Muscle layer of colon (tissue), 2 donors: ENCODE results near the gene PKP3.

ENCODE experiments used
- H3K27ac ChIP-seq: one replicate; pipeline ENCODE4 v1.7.0; 2013; ENCODE audit warnings: low read depth, mild to moderate bottlenecking, low read length, moderate library complexity
- H3K27me3 ChIP-seq, 2 donors: one replicate each; pipeline ENCODE4 v1.7.0; 2013; ENCODE audit warnings: low read length in 2 of 2, mild to moderate bottlenecking in 2 of 2; ENCODE audit not compliant: insufficient read depth in 2 of 2, control insufficient read depth in 1 of 2
- H3K36me3 ChIP-seq: one replicate; pipeline ENCODE4 v1.7.0; 2013; ENCODE audit warnings: mild to moderate bottlenecking, low read length; ENCODE audit not compliant: insufficient read depth
- H3K4me1 ChIP-seq: one replicate; pipeline ENCODE4 v1.7.0; 2013; ENCODE audit warnings: mild to moderate bottlenecking, low read length; ENCODE audit not compliant: insufficient read depth
- H3K4me3 ChIP-seq, 2 donors: one replicate each; pipeline ENCODE4 v1.7.0; 2013; ENCODE audit warnings: low read length in 2 of 2, low read depth in 1 of 2, mild to moderate bottlenecking in 1 of 2, moderate library complexity in 1 of 2
- H3K9ac ChIP-seq: one replicate; pipeline ENCODE4 v1.7.0; 2013; ENCODE audit warnings: low read length
- H3K9me3 ChIP-seq: one replicate; pipeline ENCODE4 v1.7.0; 2013; ENCODE audit warnings: mild to moderate bottlenecking, low read length
- donor health status: abdominal sarcoma.
- donor health status: Adenocarcinoma of cecum.

Gene PKP3

DNA sequence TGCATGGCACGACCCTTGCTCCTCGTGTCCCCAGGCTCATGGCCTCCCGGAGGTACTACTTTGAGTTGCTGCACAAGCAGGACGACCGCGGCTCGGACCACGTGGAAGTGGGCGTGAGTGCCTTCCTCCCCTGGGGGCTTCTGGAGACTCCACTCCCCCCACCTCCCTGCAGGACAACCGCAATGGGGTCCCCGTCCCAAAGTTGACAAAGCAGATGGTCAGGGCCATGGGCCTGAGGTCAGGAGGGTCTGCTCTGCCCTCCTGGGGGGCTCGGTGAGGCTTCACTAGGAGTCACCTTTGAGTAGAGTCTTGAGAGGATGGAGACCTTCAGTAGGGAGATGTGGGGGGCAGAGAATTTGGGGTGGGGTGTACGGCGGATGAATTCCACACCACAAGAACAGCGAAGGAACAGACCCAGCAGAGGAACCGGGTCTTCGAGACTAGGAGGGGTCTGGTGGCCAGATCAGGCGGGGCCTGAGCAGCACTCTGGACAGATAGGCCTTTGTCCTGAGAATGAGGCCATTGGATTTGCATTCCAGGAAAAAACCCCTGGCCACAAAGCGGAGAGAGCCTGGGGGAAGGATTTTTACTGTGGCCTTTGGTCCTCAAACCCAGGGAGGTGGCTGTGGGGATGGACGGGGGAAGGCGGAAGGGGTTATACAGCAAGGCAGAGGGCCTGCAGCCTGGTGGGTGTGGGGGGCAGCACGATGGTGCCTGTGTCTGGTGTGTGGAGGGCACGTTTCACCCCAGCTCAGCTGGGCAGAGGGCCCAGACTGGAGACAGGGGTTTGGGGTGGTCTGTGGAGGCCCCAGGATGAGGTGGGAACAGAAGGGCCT, 20.1 kb upstream of the PKP3 start:
- H3K27me3 ChIP-seq: peaks cover 0 to 14% of the 10 kb centered on the region in 2 donors
- H3K9me3 ChIP-seq: no peaks in the 10 kb centered on the region
- H3K27ac ChIP-seq: no peak overlapping the region
- no peaks in the 10 kb centered on the region for H3K4me1 ChIP-seq
- no peak overlapping the region for H3K4me3 ChIP-seq
- H3K9ac ChIP-seq: no peak overlapping the region
- H3K36me3 ChIP-seq: no peaks in the 10 kb centered on the region

DNA sequence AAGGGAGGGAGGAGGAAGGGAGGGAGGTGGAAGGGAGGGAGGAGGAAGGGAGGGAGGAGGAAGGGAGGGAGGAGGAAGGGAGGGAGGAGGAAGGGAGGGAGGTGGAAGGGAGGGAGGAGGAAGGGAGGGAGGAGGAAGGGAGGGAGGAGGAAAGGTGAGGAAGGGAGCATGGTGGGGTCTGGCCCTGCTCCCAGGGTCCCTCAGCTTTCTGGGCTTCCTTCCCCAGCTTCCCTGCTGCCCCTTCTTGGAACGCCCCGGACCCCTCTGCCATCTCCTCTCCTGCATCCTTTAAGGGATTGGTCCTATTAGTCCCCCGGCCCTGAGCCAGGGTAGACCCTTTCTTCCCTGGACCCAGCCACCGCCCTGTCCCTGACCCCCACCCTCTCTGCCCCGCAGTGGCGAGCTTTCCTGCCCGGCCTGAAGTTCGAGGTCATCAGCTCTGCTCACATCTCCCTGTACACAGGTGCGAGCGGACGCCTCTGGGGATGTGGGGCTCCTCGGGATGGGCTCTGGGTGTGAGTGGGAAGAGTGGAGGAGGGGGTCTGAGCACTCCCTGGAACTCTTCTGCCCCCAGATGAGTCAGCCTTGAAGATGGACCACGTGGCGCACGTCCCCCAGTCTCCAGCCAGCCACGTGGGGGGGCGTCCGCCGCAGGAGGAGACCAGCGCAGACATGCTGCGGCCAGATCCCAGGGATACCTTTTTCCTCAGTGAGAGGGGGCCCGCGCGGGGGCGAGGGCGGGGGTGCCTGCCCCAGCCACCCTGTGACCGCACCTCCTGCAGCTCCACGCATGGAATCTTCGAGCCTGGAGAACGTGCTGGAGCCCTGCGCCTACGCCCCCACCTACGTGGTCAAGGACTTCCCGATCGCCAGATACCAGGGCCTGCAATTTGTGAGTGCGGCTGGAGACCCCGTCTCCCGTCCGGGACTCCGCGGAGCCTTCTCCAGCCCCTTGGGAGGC, 18.7 kb upstream of the PKP3 start:
- Histone ChIP-seq H3K4me1 (no peaks in the 10 kb centered on the region), H3K36me3 (no peaks in the 10 kb centered on the region), H3K4me3 (no peak overlapping the region), H3K27me3 (peaks cover 0 to 10% of the 10 kb centered on the region in 2 donors), H3K9me3 (no peaks in the 10 kb centered on the region), H3K27ac (no peak overlapping the region), H3K9ac (no peak overlapping the region)

DNA sequence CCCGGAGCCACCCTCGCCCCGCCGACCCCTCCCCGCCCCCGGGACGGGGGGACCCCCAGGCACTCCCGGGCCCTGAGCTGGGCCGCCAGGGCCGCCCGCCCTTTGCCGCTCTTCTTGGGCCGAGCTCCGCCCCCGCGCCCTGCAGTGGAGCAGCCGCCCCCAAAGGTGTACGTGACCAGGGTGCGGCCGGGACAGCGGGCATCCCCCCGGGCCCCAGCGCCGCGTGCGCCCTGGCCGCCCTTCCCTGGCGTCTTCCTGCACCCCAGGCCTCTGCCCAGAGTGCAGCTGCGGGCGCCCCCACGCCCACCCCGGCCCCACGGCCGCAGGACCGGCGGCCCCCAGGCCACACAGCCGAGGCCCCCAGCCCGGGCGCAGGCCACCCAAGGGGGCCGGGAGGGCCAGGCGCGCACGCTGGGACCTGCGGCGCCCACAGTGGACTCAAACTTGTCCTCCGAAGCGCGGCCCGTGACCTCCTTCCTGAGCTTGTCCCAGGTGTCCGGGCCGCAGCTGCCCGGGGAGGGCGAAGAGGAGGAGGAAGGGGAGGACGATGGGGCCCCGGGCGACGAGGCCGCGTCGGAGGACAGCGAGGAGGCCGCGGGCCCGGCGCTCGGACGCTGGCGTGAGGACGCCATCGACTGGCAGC, 17.4 kb upstream of the PKP3 start:
- no peaks in the 10 kb centered on the region for H3K9me3 ChIP-seq
- H3K4me1 ChIP-seq: no peaks in the 10 kb centered on the region
- no peaks in the 10 kb centered on the region for H3K27me3 ChIP-seq
- H3K9ac ChIP-seq: no peak overlapping the region
- H3K4me3 ChIP-seq: no peak overlapping the region
- H3K27ac ChIP-seq: no peak overlapping the region
- H3K36me3 ChIP-seq: no peaks in the 10 kb centered on the region

- no peaks in the 10 kb centered on the region for H3K36me3 ChIP-seq
- no peaks in the 10 kb centered on the region for H3K9me3 ChIP-seq
- H3K27ac ChIP-seq: no peak overlapping the region
- H3K4me1 ChIP-seq: no peaks in the 10 kb centered on the region
- no peak overlapping the region for H3K9ac ChIP-seq
- H3K4me3 ChIP-seq: no peak overlapping the region
- no peaks in the 10 kb centered on the region for H3K27me3 ChIP-seq
These were observed 16.7 kb upstream of the PKP3 start for GRCh38 chr11:377174-377865.

DNA sequence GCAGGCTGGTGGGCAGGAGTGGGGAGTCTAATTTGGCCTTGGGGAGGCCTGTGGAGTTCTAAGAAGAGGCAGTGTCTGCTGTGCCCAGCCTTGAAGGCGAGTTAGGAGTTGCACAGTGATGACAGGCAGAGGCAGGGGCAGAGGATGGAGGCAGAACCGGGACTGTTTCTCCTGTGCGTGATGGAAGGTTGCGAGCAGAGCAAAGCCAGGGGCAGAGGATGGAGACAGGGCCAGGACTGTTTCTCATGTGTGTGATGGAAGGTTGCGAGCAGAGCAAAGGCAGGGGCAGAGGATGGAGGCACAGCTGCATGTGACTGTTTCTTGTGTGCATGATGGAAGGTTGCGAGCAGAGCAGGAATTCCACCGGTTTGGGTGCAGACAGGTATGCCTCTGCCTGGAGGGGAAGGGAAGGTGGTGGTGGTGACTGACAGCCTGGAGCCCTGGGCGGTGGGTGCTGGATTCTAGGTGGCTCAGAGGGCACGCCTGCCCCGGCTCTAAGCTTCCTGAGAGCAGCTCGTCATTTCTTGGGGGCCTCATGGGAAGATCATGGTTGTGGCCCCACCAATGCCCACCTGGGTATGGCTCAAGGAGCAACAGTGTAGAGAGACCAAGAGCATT, 16.0 kb upstream of the PKP3 start:
- H3K27ac ChIP-seq: no peak overlapping the region
- no peaks in the 10 kb centered on the region for H3K27me3 ChIP-seq
- H3K4me3 ChIP-seq: no peak overlapping the region
- no peak overlapping the region for H3K9ac ChIP-seq
- no peaks in the 10 kb centered on the region for H3K36me3 ChIP-seq
- H3K9me3 ChIP-seq: no peaks in the 10 kb centered on the region
- H3K4me1 ChIP-seq: no peaks in the 10 kb centered on the region

DNA sequence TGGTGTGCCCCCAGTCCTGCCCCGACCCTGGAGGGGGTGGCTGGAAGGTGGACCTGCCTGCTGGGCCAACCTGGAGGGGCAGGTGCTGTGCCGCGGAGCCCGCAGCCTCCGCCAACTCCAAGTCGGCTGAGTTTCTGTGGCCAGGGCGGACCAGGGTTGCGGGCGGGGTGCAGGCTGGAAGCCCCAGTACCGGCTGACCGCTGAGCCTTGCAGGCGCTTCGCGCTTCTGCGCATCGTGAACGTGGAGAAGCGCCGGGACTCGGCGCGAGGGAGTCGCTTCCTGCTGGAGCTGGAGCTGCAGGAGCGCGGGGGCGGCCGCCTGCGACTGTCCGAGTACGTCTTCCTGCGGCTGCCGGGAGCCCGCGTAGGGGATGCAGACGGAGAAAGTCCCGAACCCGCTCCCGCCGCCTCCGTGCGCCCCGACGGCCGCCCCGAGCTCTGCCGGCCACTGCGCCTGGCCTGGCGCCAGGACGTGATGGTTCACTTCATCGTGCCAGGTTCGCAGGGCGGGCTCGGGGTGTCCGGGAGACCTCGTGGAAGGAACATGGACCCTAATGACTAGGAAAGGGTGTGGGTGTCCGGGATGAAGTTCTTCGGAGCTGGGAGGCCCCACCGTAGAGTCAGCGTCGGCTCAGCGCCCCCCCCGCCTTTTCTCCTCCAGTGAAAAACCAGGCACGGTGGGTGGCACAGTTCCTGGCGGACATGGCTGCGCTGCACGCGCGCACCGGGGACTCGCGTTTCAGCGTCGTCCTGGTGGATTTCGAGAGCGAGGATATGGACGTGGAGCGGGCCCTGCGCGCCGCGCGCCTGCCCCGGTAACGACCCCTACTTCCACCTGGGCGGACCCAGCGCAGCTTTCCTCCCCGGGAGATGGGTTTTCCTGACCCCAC, 14.6 kb upstream of the PKP3 start:
- no peak overlapping the region for H3K27ac ChIP-seq
- no peak overlapping the region for H3K4me3 ChIP-seq
- H3K27me3 ChIP-seq: no peaks in the 10 kb centered on the region
- no peaks in the 10 kb centered on the region for H3K36me3 ChIP-seq
- no peaks in the 10 kb centered on the region for H3K4me1 ChIP-seq
- H3K9ac ChIP-seq: no peak overlapping the region
- no peaks in the 10 kb centered on the region for H3K9me3 ChIP-seq

- Histone ChIP-seq H3K36me3 (no peaks in the 10 kb centered on the region), H3K27ac (no peak overlapping the region), H3K9me3 (no peaks in the 10 kb centered on the region), H3K4me3 (no peak overlapping the region), H3K9ac (no peak overlapping the region), H3K4me1 (no peaks in the 10 kb centered on the region), H3K27me3 (no peaks in the 10 kb centered on the region)
These were observed 13.9 kb upstream of the PKP3 start for GRCh38 chr11:380095-380480.

DNA sequence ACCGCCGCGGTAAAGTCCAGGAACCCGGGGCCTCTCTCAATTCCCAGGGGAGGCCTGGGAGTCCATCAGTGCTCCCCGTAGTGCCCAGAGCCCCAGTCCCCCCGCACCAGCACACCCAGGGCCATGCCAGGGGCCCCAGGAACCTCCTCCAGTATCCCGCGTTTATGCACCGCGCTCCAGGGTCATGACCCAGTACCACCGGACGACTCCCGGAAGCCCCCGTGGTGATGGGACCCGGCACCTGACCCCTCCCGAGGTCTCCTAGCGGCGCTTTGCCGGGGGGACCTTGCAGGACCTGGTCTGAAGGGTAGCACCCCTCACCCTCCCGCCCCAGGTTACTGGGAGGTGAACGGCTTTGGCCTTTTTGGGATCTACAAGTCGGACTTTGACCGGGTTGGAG, 13.5 kb upstream of the PKP3 start:
- no peaks in the 10 kb centered on the region for H3K9me3 ChIP-seq
- H3K4me3 ChIP-seq: no peak overlapping the region
- H3K36me3 ChIP-seq: no peaks in the 10 kb centered on the region
- no peak overlapping the region for H3K9ac ChIP-seq
- H3K27me3 ChIP-seq: no peaks in the 10 kb centered on the region
- H3K4me1 ChIP-seq: no peaks in the 10 kb centered on the region
- H3K27ac ChIP-seq: no peak overlapping the region

GRCh38 chr11:380996-381395, 13.0 kb upstream of the PKP3 start:
- H3K27ac ChIP-seq: no peak overlapping the region
- H3K36me3 ChIP-seq: no peaks in the 10 kb centered on the region
- H3K9me3 ChIP-seq: no peaks in the 10 kb centered on the region
- H3K27me3 ChIP-seq: no peaks in the 10 kb centered on the region
- H3K9ac ChIP-seq: no peak overlapping the region
- no peaks in the 10 kb centered on the region for H3K4me1 ChIP-seq
- H3K4me3 ChIP-seq: no peak overlapping the region

DNA sequence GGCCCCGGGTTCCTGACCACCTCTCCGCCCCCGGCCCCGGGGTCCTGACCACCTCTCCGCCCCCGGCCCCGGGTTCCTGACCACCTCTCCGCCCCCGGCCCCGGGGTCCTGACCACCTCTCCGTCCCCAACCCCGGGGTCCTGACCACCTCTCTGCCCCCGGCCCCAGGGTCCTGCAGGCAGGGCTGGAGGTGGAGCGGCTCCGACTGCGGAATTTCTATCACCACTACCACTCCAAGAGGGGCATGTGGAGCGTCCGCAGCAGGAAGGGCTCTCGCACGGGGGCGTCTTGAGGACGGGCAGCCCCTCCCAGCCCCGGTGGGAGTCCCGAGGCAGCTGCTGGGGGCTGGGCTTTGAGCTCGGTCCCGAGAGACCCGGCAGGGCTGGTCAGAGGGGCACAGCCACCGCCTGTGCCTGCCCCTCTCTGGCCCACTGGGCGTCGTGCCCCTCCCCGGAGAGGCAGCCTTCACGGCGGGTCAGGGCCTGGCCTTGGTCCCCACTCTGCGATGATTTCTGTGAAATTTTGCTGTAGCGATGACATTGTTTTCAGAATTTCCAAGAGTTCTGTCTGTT, 12.4 kb upstream of the PKP3 start:
- Histone ChIP-seq H3K36me3 (no peaks in the 10 kb centered on the region), H3K27ac (no peak overlapping the region), H3K4me1 (no peaks in the 10 kb centered on the region), H3K4me3 (no peak overlapping the region), H3K9ac (no peak overlapping the region), H3K27me3 (no peaks in the 10 kb centered on the region), H3K9me3 (no peaks in the 10 kb centered on the region)
